ENCODE data around the gene AEBP1. TPM values are rescaled to one million over a fixed set of nuclear protein-coding genes. Genes with fewer than 3 reads are reported as not detected.

Gene AEBP1
- total RNA-seq, 1 donor from 2014 or later: 32.4 TPM

- H3K36me3 ChIP-seq (ENCODE audit: control insufficient read depth in 3 of 3, insufficient read depth in 3 of 3, low read length in 3 of 3): no peaks in the 10 kb centered on the region
- peaks cover 15 to 20% (median 20%) of the 10 kb centered on the region in 3 donors for H3K27me3 ChIP-seq (ENCODE audit: control insufficient read depth in 3 of 3, insufficient read depth in 3 of 3, low read length in 3 of 3)
- peaks cover 0 to 15% (median 12%) of the 10 kb centered on the region in 3 donors for H3K4me1 ChIP-seq (ENCODE audit: control insufficient read depth in 3 of 3, insufficient read depth in 3 of 3, low read length in 3 of 3)
- H3K9ac ChIP-seq (ENCODE audit: low read depth in 1 of 3, low read length in 3 of 3): peak overlapping the region in 1 of 3 donors; percentile 62
- no peaks in the 10 kb centered on the region for H3K9me3 ChIP-seq (ENCODE audit: control insufficient read depth in 3 of 3, low read length in 3 of 3)
- peak overlapping the region; percentile 14 to 70 (median 43) for H3K4me3 ChIP-seq (ENCODE audit: low read length in 3 of 3)
- H3K27ac ChIP-seq (ENCODE audit: low read depth, low read length): no peak overlapping the region
These were observed 42.1 kb downstream of the AEBP1 start for GRCh38 chr7:44145969-44146911.

GRCh38 chr7:44147026-44147991 lies 43.2 kb downstream of the AEBP1 start:
- H3K4me3 ChIP-seq (ENCODE audit: low read length in 3 of 3): no peak overlapping the region
- no peaks in the 10 kb centered on the region for H3K9me3 ChIP-seq (ENCODE audit: control insufficient read depth in 3 of 3, low read length in 3 of 3)
- no peak overlapping the region for H3K9ac ChIP-seq (ENCODE audit: low read depth in 1 of 3, low read length in 3 of 3)
- H3K36me3 ChIP-seq (ENCODE audit: control insufficient read depth in 3 of 3, insufficient read depth in 3 of 3, low read length in 3 of 3): no peaks in the 10 kb centered on the region
- no peak overlapping the region for H3K27ac ChIP-seq (ENCODE audit: low read depth, low read length)
- H3K4me1 ChIP-seq (ENCODE audit: control insufficient read depth in 3 of 3, insufficient read depth in 3 of 3, low read length in 3 of 3): peaks cover 0 to 15% (median 12%) of the 10 kb centered on the region in 3 donors
- H3K27me3 ChIP-seq (ENCODE audit: control insufficient read depth in 3 of 3, insufficient read depth in 3 of 3, low read length in 3 of 3): peaks cover 15 to 22% (median 20%) of the 10 kb centered on the region in 3 donors

GRCh38 chr7:44148166-44148565 lies 44.0 kb downstream of the AEBP1 start:
- no peaks in the 10 kb centered on the region for H3K36me3 ChIP-seq (ENCODE audit: control insufficient read depth in 3 of 3, insufficient read depth in 3 of 3, low read length in 3 of 3)
- H3K9me3 ChIP-seq (ENCODE audit: control insufficient read depth in 3 of 3, low read length in 3 of 3): no peaks in the 10 kb centered on the region
- peaks cover 0 to 15% (median 12%) of the 10 kb centered on the region in 3 donors for H3K4me1 ChIP-seq (ENCODE audit: control insufficient read depth in 3 of 3, insufficient read depth in 3 of 3, low read length in 3 of 3)
- H3K9ac ChIP-seq (ENCODE audit: low read depth in 1 of 3, low read length in 3 of 3): no peak overlapping the region
- H3K4me3 ChIP-seq (ENCODE audit: low read length in 3 of 3): no peak overlapping the region
- no peak overlapping the region for H3K27ac ChIP-seq (ENCODE audit: low read depth, low read length)
- peaks cover 15 to 22% (median 20%) of the 10 kb centered on the region in 3 donors for H3K27me3 ChIP-seq (ENCODE audit: control insufficient read depth in 3 of 3, insufficient read depth in 3 of 3, low read length in 3 of 3)

- Histone ChIP-seq H3K4me1 (ENCODE audit: control insufficient read depth in 3 of 3, insufficient read depth in 3 of 3, low read length in 3 of 3) (peaks cover 0 to 15% (median 12%) of the 10 kb centered on the region in 3 donors), H3K27ac (ENCODE audit: low read depth, low read length) (no peak overlapping the region)
These were observed 44.9 kb downstream of the AEBP1 start for GRCh38 chr7:44148961-44149536.

GRCh38 chr7:44149571-44150465 lies 45.7 kb downstream of the AEBP1 start:
- peaks cover 11 to 17% (median 17%) of the 10 kb centered on the region in 3 donors for H3K27me3 ChIP-seq (ENCODE audit: control insufficient read depth in 3 of 3, insufficient read depth in 3 of 3, low read length in 3 of 3)
- H3K36me3 ChIP-seq (ENCODE audit: control insufficient read depth in 3 of 3, insufficient read depth in 3 of 3, low read length in 3 of 3): no peaks in the 10 kb centered on the region
- no peak overlapping the region for H3K27ac ChIP-seq (ENCODE audit: low read depth, low read length)
- H3K9ac ChIP-seq (ENCODE audit: low read depth in 1 of 3, low read length in 3 of 3): no peak overlapping the region
- H3K4me1 ChIP-seq (ENCODE audit: control insufficient read depth in 3 of 3, insufficient read depth in 3 of 3, low read length in 3 of 3): peaks cover 0 to 15% (median 12%) of the 10 kb centered on the region in 3 donors
- no peaks in the 10 kb centered on the region for H3K9me3 ChIP-seq (ENCODE audit: control insufficient read depth in 3 of 3, low read length in 3 of 3)
- no peak overlapping the region for H3K4me3 ChIP-seq (ENCODE audit: low read length in 3 of 3)

More at GRCh38 chr7:44148961-44149536, 44.9 kb downstream of the AEBP1 start:
- Histone ChIP-seq H3K36me3 (ENCODE audit: control insufficient read depth in 3 of 3, insufficient read depth in 3 of 3, low read length in 3 of 3) (no peaks in the 10 kb centered on the region), H3K9me3 (ENCODE audit: control insufficient read depth in 3 of 3, low read length in 3 of 3) (no peaks in the 10 kb centered on the region), H3K4me3 (ENCODE audit: low read length in 3 of 3) (no peak overlapping the region), H3K9ac (ENCODE audit: low read depth in 1 of 3, low read length in 3 of 3) (no peak overlapping the region), H3K27me3 (ENCODE audit: control insufficient read depth in 3 of 3, insufficient read depth in 3 of 3, low read length in 3 of 3) (peaks cover 15 to 22% (median 20%) of the 10 kb centered on the region in 3 donors)

GRCh38 chr7:44150466-44150832 lies 46.3 kb downstream of the AEBP1 start:
- peaks cover 5 to 11% (median 10%) of the 10 kb centered on the region in 3 donors for H3K27me3 ChIP-seq (ENCODE audit: control insufficient read depth in 3 of 3, insufficient read depth in 3 of 3, low read length in 3 of 3)
- no peak overlapping the region for H3K9ac ChIP-seq (ENCODE audit: low read depth in 1 of 3, low read length in 3 of 3)
- peaks cover 0 to 11% (median 11%) of the 10 kb centered on the region in 3 donors for H3K4me1 ChIP-seq (ENCODE audit: control insufficient read depth in 3 of 3, insufficient read depth in 3 of 3, low read length in 3 of 3)
- H3K9me3 ChIP-seq (ENCODE audit: control insufficient read depth in 3 of 3, low read length in 3 of 3): no peaks in the 10 kb centered on the region
- H3K36me3 ChIP-seq (ENCODE audit: control insufficient read depth in 3 of 3, insufficient read depth in 3 of 3, low read length in 3 of 3): no peaks in the 10 kb centered on the region
- H3K4me3 ChIP-seq (ENCODE audit: low read length in 3 of 3): no peak overlapping the region
- no peak overlapping the region for H3K27ac ChIP-seq (ENCODE audit: low read depth, low read length)

- H3K4me1 ChIP-seq (ENCODE audit: control insufficient read depth in 3 of 3, insufficient read depth in 3 of 3, low read length in 3 of 3): peaks cover 0 to 7% (median 6%) of the 10 kb centered on the region in 3 donors
- no peak overlapping the region for H3K4me3 ChIP-seq (ENCODE audit: low read length in 3 of 3)
- H3K27ac ChIP-seq (ENCODE audit: low read depth, low read length): no peak overlapping the region
- H3K9me3 ChIP-seq (ENCODE audit: control insufficient read depth in 3 of 3, low read length in 3 of 3): no peaks in the 10 kb centered on the region
- peaks cover 3 to 8% (median 7%) of the 10 kb centered on the region in 3 donors for H3K27me3 ChIP-seq (ENCODE audit: control insufficient read depth in 3 of 3, insufficient read depth in 3 of 3, low read length in 3 of 3)
- H3K36me3 ChIP-seq (ENCODE audit: control insufficient read depth in 3 of 3, insufficient read depth in 3 of 3, low read length in 3 of 3): no peaks in the 10 kb centered on the region
- peak overlapping the region in 1 of 3 donors; percentile 8 for H3K9ac ChIP-seq (ENCODE audit: low read depth in 1 of 3, low read length in 3 of 3)
These were observed 47.1 kb downstream of the AEBP1 start for GRCh38 chr7:44150966-44151941.

GRCh38 chr7:44151956-44152355 lies 47.8 kb downstream of the AEBP1 start:
- Histone ChIP-seq H3K36me3 (ENCODE audit: control insufficient read depth in 3 of 3, insufficient read depth in 3 of 3, low read length in 3 of 3) (no peaks in the 10 kb centered on the region), H3K4me1 (ENCODE audit: control insufficient read depth in 3 of 3, insufficient read depth in 3 of 3, low read length in 3 of 3) (peaks cover 0 to 6% (median 3%) of the 10 kb centered on the region in 3 donors), H3K27ac (ENCODE audit: low read depth, low read length) (no peak overlapping the region), H3K4me3 (ENCODE audit: low read length in 3 of 3) (no peak overlapping the region), H3K9ac (ENCODE audit: low read depth in 1 of 3, low read length in 3 of 3) (no peak overlapping the region), H3K9me3 (ENCODE audit: control insufficient read depth in 3 of 3, low read length in 3 of 3) (no peaks in the 10 kb centered on the region), H3K27me3 (ENCODE audit: control insufficient read depth in 3 of 3, insufficient read depth in 3 of 3, low read length in 3 of 3) (peaks cover 0 to 8% (median 7%) of the 10 kb centered on the region in 3 donors)

All from skeletal muscle tissue (tissue), 4 donors.